ENCODE measurements around the gene PRR12. TPM values are rescaled to one million over a fixed set of nuclear protein-coding genes. Genes with fewer than 3 reads are reported as not detected.

PRR12 gene
- total RNA-seq, 4 donors from 2014 or later = 4.6 to 15.4 (median 6.2) TPM

GRCh38 chr19:49574206-49574755 lies 16.7 kb upstream of the PRR12 start:
- no peak for TF ChIP-seq CTCF (IDR thresholded peaks at IDR 0.05; ENCODE audit: low read depth)

DNA sequence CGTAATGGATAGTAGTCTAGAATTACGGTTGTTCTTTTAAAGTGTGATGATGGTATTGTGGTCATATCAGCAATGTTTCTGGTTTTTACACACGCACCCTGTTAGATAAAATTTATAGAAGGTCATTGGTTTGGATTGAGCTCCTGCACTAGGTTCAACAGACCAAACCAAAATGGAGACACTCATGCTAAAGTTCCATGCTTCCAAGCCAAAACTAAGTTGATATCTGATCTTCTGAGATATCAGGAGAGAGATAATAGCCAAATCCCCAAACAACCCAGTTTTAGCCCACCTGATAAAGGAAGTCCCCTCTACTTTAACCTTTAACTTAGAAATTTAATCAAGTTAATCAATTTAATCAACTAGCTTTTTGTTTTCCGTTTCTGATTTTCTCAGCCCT lies 11.8 kb upstream of the PRR12 start:
- TF ChIP-seq CTCF (IDR thresholded peaks at IDR 0.05; ENCODE audit: low read depth) = no peak

DNA sequence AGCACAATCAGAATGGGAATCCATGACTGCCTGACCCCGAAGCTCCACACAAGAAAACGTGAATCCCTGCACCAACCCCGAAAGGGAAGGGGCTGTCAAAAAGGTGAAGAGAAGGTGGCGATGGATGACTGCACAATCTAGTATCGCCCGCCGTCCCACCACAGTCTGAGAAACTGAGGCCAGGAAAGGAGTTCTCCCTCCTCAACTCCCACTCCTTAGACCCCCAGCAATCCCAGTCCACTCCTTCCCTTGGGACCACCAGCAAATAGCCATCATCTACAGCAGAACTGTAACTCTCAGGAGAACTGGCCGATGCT lies 11.1 kb upstream of the PRR12 start:
- no peak for TF ChIP-seq CTCF (IDR thresholded peaks at IDR 0.05; ENCODE audit: low read depth)

DNA sequence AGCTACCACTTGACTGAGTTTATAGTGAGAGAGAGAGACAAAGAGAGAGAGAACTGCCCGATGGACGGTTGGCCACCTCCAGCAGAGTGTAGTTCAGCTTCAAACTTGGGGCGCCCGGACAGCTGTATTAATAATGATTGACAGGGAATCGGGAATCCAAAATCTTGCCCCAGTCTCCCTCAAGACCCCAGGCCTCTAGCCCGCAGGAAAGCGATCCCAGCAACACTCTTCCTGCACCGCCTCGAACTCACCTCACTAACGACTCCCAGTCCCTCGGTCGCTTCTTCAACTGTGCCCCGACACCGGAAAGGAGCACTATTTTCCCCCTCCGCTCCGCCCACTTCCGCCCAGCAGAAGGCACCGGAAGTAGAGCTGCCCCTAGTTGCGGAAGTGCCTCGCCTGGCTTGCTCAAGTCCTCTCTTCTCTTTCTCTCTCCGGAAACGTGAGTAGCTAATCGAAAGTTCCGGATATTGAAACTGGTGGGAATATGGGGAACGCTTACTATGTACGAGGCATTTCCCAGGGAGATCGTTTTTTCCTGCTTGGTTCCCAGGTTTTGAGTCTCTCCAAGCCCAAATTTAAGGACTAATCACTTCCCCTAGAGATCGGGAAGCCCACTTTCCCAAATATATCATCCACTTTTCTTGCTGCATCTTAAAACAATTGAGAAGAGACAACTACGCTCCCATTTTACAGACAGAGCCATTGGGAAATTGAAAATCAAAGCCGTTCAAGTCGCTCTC lies 10.5 kb upstream of the PRR12 start, which contains the start of gene NOSIP:
NOSIP (minus strand) TSS at position 293 of the 743 bp plus-strand sequence. CDS start 19,865 bp downstream, outside the sequence.
- no peak for TF ChIP-seq CTCF (IDR thresholded peaks at IDR 0.05; ENCODE audit: low read depth)

- TF ChIP-seq CTCF (IDR thresholded peaks at IDR 0.05; ENCODE audit: low read depth) = no peak
These were observed 9.9 kb upstream of the PRR12 start, which contains the start of gene PRRG2 for GRCh38 chr19:49581007-49581508. TSS of gene PRRG2 (plus strand) at chr19:49581316. CDS start at chr19:49583220, 1,904 bp downstream.

DNA sequence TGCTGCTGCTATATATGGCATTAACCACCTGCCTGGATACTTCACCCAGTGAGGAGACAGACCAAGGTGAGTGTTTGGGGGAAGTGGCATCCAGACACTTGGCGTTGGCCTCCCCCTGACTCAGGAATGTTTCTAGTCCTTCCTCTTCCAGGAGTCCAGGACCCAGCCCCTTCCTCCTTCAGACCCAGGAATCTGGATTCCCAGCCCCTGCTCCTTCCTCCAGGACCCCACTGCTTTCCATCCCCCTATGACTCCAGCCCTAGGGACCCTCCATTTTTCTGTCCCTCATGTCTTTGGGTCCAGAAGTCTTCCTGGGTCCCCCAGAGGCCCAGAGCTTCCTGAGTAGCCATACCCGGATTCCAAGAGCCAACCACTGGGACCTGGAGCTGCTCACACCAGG lies 7.7 kb upstream of the PRR12 start:
- no peak for TF ChIP-seq CTCF (IDR thresholded peaks at IDR 0.05; ENCODE audit: low read depth)

- TF ChIP-seq CTCF (IDR thresholded peaks at IDR 0.05; ENCODE audit: low read depth) = no peak
These were observed 6.0 kb upstream of the PRR12 start for GRCh38 chr19:49585023-49585422.

Measured in subcutaneous adipose tissue (tissue), 4 donors.